Stimulated activated naive CD8-positive, alpha-beta T cell treated with anti-CD3 and anti-CD28 coated beads, Interleukin-15, Interleukin-2, amounts not matched to agents 100 U/mL and 50 U/mL, for 24 hours (primary cell): ENCODE measurements around the gene RNF4.
"Not testable (repeated sequence)": the region's sequence is repeated elsewhere in the genome, so short reads cannot be mapped to it uniquely, and the experiment has no call there.

Experiments used
- ATAC-seq: fragments of 150-1000 bp; cut with Tn5 transposase; one replicate; pipeline ENCODE4 v1.10.0; 2021
- DNase-seq: peaks from one replicate; pipeline ENCODE4 v3.0.0; 2021

The RNF4 gene

DNA sequence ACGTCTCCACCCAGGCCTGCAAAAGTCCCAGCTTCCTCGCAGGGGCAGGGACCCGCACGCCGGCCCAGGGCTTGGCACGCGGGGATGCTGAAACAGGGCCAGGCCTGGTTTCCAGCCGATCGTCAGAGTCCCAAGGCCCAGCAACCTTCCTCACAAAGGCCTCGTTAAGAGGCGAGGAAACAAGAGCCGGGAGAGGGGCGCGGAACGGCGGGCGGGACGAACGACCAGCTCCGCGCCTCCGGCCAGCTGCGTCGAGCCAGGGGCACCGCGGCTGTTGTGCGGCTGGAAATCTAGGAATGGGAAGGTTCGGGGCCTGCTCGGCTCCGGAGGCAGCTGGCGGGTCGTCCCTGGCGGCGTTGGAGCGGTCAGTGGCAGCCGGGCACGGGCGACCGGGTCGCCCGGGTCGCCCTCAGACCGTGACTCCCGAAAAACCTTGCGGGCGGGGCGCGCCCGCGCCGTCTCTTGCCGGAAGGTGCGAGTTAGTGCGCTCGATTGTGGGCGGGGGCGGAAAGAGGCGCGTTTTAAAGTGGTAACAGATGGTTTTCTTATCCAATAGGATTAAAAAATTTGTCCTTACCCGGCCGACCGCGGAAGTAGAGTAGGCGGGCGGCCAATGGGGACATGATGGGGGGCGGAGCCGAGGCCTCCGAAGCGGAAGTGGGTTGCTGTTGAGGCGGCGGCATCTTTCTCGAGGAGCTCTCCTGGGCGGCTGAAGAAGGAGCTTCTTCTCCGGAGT, at the start of gene RNF4:
RNF4 (plus strand) TSS at position 651 of the 736 bp plus-strand sequence. CDS start 21,388 bp downstream, outside the sequence.
- DNase-seq = peak; percentile 95
- ATAC-seq = peak; percentile 88

- ATAC-seq (no peak), DNase-seq (no peak)
These were observed 49.1 kb upstream of the RNF4 start for GRCh38 chr4:2419814-2420213.

GRCh38 chr4:2421928-2422327, 47.0 kb upstream of the RNF4 start:
- no peak for DNase-seq
- ATAC-seq = no peak

DNA sequence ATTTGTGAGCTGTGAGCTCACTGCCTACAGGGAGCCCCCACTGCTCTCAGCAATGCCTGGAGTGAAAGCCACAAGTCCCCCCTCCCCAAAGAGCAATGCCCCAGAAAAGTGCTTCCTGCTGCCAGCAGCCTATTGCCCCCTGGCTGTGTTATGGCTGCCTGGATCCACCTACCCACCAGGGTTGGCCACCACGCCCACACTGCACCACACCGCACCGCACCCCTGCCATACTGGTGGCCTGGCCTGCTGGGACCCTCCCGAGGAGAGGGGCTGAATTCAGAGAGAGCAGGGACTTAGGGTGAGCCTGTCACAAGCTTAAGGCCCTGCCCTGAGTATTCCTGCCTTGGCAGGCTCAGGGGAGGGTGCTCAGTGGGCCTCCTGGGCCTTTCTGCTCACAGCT, 45.8 kb upstream of the RNF4 start:
- DNase-seq = no peak
- ATAC-seq = no peak

DNA sequence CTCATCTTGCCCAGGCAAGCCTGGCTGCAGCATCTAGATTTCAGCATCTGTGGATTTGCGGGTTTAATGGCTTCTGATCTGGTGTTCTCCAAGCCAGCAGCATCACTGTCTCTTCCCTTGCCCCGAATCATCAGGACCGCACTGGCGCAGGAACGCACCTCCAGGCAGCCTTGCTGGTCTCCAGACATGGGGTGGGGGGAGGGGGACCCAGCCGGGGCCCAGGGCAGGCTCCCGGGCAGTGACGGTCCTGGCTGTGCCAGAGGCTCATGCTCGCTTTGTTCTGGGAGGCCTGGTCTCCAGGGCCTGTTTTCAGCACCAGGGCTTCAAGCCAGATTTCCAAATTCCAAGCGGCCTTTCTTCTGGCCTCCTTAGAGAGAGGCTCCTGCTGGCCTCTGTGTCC, 45.2 kb upstream of the RNF4 start:
- no peak for DNase-seq
- no peak for ATAC-seq

DNA sequence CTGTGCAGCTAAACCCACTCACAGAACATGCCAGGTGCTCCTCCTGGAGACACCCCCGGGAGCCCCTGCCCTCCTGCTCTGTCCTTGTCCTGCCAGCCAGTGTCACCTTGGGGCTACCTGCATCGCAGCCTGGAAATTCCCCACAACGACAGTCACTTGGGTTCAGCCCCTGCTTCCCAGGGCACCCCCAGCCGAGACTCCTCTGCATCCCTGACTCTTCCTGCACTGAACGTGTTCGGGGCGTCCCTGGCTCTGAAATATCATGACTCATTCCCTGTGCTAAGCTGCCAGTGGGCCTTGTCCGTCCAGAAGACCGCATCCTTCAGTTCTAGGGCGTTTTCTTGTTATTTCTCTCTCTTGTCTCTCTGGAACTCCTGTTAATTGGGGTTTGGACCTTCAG, 44.3 kb upstream of the RNF4 start:
- DNase-seq (no peak), ATAC-seq (no peak)

DNA sequence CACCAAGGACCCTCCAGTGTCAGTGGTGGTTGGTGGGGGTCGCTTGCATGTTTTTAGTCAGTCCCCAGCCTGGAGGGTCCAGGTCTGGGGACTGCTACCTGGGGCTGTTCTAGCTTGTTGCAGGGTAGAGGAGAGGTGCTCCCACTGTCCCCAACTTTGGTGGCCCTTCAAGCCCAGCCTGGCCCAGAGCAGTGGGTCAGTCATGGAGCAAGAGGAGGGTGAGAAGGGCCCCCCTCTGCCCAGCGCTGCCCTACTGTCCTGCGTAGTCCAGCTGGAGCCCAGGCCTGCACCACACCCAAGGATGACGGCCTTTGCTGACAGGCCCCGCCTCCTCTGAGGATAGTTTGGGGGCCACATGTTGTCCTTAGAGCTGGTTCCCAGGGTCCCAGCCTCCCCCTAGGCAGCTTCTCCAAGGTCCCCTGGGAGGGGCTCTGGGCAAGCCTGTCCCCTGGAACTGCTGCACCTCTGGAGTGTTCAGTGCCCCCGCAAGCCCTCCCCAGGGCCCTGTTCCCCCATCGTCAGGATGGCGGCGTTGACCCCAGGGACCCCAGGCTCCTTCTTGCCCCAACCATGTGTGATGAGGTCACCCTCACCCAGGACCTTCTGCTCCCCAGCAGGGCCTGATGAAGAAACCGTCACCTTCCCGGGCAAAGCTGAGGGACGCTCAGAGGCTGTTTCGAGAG, 43.4 kb upstream of the RNF4 start:
- DNase-seq (no peak), ATAC-seq (no peak)

- ATAC-seq = no peak
- no peak for DNase-seq
These were observed 42.9 kb upstream of the RNF4 start for GRCh38 chr4:2426069-2426397.

- no peak for ATAC-seq
- DNase-seq = no peak
These were observed 42.1 kb upstream of the RNF4 start for GRCh38 chr4:2426711-2427275.

GRCh38 chr4:2427383-2428334, 41.2 kb upstream of the RNF4 start:
- no peak for DNase-seq
- no peak for ATAC-seq

DNA sequence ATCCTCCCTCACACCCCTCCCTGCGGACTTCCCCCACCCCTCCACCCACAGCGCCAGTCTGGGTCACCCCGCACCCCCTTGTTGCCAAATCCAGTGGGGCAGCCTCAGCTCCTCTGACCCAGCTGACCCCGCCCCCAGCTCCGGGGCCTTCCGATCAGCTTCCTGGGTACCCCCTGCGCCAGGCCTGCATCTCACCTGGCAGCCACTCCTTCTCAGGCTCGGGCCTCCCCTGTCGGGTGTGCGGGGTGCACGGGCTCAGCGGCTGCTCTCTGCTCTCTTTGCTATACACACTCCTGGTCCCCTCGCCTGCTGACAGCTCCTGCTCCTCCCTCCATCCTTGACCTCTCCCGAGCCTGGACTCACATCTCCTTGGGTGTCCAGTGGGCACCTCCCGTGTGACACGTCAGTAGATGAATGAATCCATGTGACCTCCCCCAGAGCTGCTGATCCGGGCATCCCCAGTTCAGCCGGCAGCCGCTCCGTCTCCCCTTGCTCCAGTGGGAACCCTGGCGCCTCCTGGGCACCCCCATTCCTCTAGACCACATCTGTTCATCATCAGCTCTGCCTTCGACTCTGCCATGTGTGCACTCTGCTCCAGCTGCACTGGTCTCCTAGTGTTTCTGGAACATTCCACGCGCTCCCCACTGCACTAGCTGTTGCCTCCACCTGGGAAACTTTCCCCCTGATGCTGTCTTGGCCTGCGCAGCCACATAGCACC, 40.3 kb upstream of the RNF4 start:
- no peak for DNase-seq
- no peak for ATAC-seq

DNA sequence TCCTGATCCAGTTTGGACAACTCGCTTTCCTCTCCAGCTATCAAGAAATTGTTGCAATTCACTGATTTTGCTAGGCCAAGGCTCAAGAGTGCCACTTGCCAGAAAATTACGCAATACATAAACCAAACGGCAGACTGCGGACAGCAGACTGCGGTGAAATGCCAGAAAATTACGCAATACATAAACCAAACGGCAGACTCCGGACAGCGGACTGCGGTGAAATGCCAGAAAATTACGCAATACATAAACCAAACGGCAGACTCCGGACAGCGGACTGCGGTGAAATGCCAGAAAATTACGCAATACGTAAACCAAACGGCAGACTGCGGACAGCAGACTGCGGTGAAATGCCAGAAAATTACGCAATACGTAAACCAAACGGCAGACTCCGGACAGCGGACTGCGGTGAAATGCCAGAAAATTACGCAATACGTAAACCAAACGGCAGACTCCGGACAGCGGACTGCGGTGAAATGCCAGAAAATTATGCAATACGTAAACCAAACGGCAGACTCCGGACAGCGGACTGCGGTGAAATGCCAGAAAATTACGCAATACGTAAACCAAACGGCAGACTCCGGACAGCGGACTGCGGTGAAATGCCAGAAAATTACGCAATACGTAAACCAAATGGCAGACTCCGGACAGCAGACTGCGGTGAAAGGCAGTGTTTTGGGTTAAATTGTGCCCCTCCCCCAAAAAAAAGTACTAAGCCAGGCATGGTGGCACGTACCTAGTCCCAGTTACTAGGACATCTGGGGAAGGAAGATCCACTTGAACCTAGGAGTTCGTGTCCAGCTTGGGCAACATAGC, 38.8 kb upstream of the RNF4 start:
- DNase-seq = not testable (repeated sequence)

GRCh38 chr4:2432004-2432403, 36.9 kb upstream of the RNF4 start:
- ATAC-seq (no peak), DNase-seq (no peak)

More for the DNA sequence above, 38.8 kb upstream of the RNF4 start:
- not testable (repeated sequence) for ATAC-seq

DNA sequence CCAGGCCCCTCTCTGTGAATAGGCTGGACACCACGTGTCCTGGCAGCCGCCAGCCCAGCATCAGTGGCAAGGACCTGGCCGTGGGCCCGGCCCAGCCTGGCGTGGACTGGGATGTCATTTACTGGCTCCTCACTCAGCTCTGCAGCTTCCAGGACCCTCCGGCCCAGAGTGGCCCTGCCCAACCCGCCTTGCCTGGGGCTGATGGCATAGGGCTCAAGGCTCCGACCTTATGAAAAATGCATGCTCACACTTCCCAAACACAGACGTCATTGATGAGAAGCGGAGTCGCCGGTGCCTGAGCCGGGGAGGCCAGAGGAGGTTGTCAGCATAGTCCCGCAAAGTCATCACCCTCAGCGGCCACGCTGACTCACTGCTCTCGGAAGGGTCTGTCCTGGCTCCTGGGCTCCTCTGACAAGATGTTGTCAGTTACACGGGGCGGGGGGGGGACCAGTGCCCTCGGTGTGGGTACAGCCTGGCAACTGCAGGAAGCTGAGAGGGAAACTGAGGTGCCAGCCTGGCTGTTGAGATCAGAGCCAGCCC, 35.8 kb upstream of the RNF4 start:
- DNase-seq (no peak), ATAC-seq (no peak)

GRCh38 chr4:2433609-2434350, 35.1 kb upstream of the RNF4 start:
- ATAC-seq (no peak), DNase-seq (no peak)

GRCh38 chr4:2434420-2434819, 34.5 kb upstream of the RNF4 start:
- no peak for DNase-seq

GRCh38 chr4:2436301-2436700, 32.6 kb upstream of the RNF4 start:
- ATAC-seq (no peak), DNase-seq (no peak)

More at GRCh38 chr4:2434420-2434819, 34.5 kb upstream of the RNF4 start:
- no peak for ATAC-seq

DNA sequence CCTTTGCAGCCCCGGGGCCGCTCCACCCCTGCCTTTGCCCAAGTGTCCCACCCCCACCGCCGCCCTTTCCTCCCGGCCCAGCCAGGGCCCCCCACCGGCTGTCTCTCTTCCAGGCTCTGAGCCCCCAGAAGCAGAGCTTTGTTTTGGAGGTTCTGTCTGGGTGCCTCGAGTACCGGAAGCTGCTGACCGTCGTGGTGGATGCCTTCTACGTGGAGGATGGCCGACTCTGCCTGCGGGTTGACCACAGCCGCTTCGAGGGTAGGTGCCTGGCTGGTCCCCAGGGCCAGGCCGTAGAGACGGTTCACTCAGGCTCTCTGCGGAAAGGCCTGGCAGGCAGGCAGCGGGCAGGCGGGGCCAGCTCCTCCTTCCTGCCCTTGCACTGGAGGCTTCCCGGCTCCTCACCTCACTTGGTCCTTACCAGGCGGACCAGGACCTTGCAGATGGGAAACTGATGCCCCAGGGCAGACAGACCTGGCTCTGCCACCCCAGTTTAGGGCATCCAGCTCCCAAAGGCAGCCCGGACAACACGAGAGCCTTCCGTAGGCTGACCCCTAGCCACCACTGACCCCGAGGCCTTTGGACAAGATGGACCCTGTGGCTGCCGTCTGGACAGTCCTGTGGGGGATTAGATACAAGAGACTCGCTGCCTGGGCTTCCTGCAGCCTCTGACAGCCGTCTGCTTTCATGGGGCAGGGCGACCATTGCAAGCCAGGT, 32.0 kb upstream of the RNF4 start:
- DNase-seq (no peak), ATAC-seq (no peak)
